Activated CD8-positive, alpha-beta memory T cell treated with anti-CD3 and anti-CD28 coated beads, Interleukin-2, amount 10 ng/mL, durations not matched to agents 7 days and 5 days (primary cell): ENCODE results near the gene MGAT3. TPM values are rescaled to one million over a fixed set of nuclear protein-coding genes. Genes with fewer than 3 reads are reported as not detected.

Experiments
- ATAC-seq: fragments of 150-1000 bp; cut with Tn5 transposase; one replicate; pipeline ENCODE4 v1.10.0; 2021; ENCODE audit warnings: moderate library complexity
- CTCF ChIA-PET: fragments of 350-600 bp; sonication (Branson Sonifier 250); formaldehyde crosslinking; loops from one replicate; lab custom pipeline; 2021; ENCODE audit warnings: antibody characterized with exemption; lab: Charles Lee
- DNase-seq: peaks from one replicate; pipeline ENCODE4 v3.0.0-alpha.2; 2020
- H3K27ac Mint-ChIP-seq: one replicate; pipeline ENCODE4 v1.8.0; 2021; ENCODE audit warnings: mild to moderate bottlenecking, mixed read lengths
- H3K27me3 Mint-ChIP-seq: one replicate; pipeline ENCODE4 v1.8.0; 2021; ENCODE audit warnings: mixed read lengths
- H3K36me3 Mint-ChIP-seq: one replicate; pipeline ENCODE4 v1.8.0; 2021; ENCODE audit warnings: mild to moderate bottlenecking, mixed read lengths
- H3K4me1 Mint-ChIP-seq: one replicate; pipeline ENCODE4 v1.8.0; 2021; ENCODE audit warnings: mixed read lengths
- H3K4me3 Mint-ChIP-seq: one replicate; pipeline ENCODE4 v1.8.0; 2021; ENCODE audit warnings: mild to moderate bottlenecking, moderate library complexity, mixed read lengths
- H3K9me3 Mint-ChIP-seq: one replicate; pipeline ENCODE4 v1.8.0; 2022; ENCODE audit warnings: low read depth, mixed read lengths
- total RNA-seq, 2 experiments: library from RNA; stranded (reverse); gene quantifications; one replicate each; pipeline ENCODE4 v1.2.3, GENCODE V29; 2021

Gene MGAT3
- total RNA-seq, 2 experiments from 2014 or later = 0.96 to 3.6 TPM

DNA sequence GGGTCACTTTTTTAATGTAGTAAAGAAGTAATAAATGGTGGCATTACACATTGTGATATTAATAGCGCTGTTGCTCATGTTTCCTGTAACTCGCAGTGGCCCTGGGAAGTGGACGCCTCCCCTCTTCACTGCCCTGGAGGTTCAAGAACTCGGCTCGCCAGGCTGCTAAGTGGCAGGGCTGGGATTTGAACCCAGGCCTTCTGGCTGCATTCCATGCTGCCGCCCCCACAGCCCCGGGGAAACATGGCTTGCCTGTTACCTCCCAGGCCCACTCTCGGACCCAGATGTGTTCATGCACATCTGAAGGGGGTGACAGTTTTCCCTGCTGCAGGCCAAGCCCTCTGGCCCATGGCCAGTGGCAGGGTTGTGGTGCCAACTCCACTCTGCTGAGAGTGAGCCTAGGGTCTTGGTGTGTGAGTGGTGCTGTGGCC lies 25.0 kb upstream of the MGAT3 start:
- Mint-ChIP-seq H3K27me3 (no peaks in the 10 kb centered on the region), H3K9me3 (no peaks in the 10 kb centered on the region), H3K36me3 (peaks cover 10% of the 10 kb centered on the region), H3K27ac (peak overlapping the region; percentile 15), H3K4me3 (no peak overlapping the region), H3K4me1 (no peaks in the 10 kb centered on the region)
- DNase-seq (no peak), ATAC-seq (no peak)
- CTCF ChIA-PET = no interaction called here

DNA sequence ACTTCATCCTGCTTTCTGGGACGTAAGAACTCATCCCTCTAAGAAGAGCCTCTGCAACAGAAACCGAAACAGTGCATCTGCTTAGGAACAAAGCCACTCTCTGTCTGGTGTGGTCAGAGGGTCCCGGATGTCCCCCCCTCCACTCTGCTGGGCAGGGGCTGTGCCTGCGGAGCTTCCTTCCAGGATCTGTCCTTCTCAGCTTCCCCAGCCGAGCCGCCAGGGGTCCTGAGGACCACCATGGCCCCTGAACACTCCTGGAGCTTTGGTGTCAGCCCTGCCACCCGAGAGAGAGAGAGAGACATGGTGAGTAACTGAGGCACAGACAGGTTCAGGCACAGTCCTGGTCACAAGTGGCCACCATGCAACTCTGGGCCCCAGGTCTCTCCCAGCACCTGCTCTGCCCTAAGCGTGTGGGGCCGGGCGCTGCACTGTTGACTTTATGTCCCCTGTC lies 24.4 kb upstream of the MGAT3 start:
- DNase-seq (no peak), ATAC-seq (no peak)
- H3K27me3 Mint-ChIP-seq = no peaks in the 10 kb centered on the region
- H3K9me3 Mint-ChIP-seq = no peaks in the 10 kb centered on the region
- CTCF ChIA-PET = no interaction called here
- H3K27ac Mint-ChIP-seq = peak overlapping the region; percentile 15
- peaks cover 4% of the 10 kb centered on the region for H3K4me1 Mint-ChIP-seq
- peaks cover 7% of the 10 kb centered on the region for H3K36me3 Mint-ChIP-seq
- no peak overlapping the region for H3K4me3 Mint-ChIP-seq

DNA sequence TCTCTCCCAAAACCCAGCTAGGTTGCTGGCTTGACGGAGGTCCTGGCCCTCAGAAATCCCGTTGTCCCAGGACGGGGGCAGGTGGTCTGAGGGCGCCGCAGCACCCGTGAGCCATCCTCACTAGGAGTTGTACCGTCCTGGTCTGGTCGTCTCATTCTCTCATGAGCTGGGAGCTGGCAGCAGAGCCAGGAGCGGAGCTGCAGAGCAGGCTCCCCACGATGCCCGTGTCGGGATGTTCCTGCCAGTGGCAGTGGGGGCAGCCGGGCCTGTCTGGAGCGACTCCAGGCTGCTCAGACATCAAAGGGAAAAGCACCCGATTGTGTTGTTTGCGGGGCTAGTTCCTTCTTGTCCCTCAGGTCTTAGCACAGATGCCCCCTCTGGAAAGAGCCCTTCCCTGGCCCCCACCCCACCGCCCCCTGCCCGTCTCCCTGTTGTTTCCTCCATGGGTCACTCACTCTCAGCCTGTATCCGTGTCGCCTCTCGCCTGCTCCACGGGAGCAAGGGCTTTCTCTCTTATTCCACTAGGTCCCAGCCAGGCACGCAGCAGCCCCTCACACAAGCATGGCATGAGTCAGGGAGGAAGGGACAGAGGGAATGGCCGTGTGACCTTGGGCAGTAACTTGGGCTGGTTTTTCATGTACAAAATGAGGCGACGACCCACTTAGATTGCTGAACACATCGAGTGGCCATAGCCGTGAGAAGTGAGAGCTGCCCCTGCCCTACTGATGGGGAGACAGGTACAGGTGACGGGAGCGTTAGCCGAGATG lies 23.2 kb upstream of the MGAT3 start:
- DNase-seq (no peak), ATAC-seq (no peak)
- Mint-ChIP-seq H3K27ac (no peak overlapping the region), H3K36me3 (no peaks in the 10 kb centered on the region), H3K9me3 (no peaks in the 10 kb centered on the region), H3K27me3 (peaks cover 4% of the 10 kb centered on the region), H3K4me3 (no peak overlapping the region), H3K4me1 (peaks cover 10% of the 10 kb centered on the region)
- CTCF ChIA-PET = no interaction called here

DNA sequence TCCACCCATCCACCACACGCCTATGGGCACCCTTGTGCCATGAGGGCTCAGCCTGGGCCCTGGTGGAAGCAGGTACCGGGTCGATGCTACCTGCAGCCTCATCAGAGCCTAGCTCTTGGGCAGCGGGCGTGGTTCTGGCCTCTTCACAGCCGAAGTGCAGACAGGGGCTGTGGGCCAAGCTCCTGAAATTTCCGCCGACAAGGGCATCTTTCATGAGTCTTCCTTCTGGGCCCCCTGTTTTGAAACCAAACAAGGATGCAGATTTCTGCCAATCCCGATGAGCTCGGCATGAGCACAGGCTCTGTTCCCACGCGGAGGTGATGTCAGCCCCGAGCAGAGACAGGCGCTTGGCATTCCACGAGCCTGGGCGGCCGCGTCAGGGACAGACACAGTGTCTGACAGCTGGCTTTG lies 22.6 kb upstream of the MGAT3 start:
- H3K4me1 Mint-ChIP-seq = peaks cover 13% of the 10 kb centered on the region
- ATAC-seq (no peak), DNase-seq (no peak)
- no peak overlapping the region for H3K27ac Mint-ChIP-seq
- H3K9me3 Mint-ChIP-seq = no peaks in the 10 kb centered on the region
- CTCF ChIA-PET = interaction anchor here (0.6 kb wide), 1 partner anchor 69 kb away, joined by 3 read pairs; a partner anchor contains a TSS
- H3K4me3 Mint-ChIP-seq = no peak overlapping the region
- H3K36me3 Mint-ChIP-seq = no peaks in the 10 kb centered on the region
- H3K27me3 Mint-ChIP-seq = peaks cover 9% of the 10 kb centered on the region

DNA sequence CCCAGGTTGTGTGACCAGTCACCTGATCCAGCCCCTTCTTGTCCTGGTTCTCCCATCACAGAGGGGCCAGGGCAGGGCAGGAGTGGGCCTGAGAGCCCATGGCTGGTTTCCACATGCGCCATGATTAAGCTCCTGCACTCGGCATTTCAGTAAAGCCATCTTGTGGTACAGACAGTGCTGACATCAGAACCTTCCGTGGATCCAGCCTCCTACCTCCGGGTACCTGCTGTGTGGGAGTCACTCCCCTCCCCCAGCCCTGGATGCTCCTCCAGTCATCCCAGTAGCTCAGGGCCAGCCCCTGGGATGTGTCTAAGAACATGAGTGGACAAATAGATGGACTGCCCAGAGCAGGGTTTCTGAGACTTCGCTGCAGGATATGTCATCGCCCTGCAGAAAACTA lies 22.1 kb upstream of the MGAT3 start:
- no peaks in the 10 kb centered on the region for H3K36me3 Mint-ChIP-seq
- ATAC-seq (no peak), DNase-seq (no peak)
- H3K27ac Mint-ChIP-seq = no peak overlapping the region
- H3K9me3 Mint-ChIP-seq = no peaks in the 10 kb centered on the region
- H3K4me3 Mint-ChIP-seq = no peak overlapping the region
- peaks cover 15% of the 10 kb centered on the region for H3K4me1 Mint-ChIP-seq
- H3K27me3 Mint-ChIP-seq = peaks cover 12% of the 10 kb centered on the region
- CTCF ChIA-PET = interaction anchor here (0.6 to 1.2 kb wide), 4 partner anchors 10 to 69 kb away, joined by 3 to 4 read pairs (median 3); a partner anchor contains a TSS

DNA sequence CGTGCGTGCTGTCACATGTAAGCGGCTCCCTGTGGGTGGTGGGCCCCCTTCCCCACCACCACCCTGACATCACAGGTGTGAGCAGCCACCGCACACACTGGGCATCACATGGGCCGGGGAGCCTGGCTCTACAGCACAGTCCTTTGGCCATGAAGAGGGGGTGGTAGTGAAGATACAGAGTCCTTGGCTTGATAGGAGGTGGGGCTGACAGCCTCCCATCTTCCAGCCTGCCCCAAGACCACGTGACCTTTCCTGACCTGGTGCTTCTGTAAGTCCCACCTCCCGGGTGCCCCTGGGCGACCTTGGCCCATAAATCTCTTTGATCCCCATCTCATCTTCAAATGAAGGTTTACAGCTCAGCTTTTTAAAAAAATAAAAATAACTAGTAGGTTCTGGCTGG lies 21.2 kb upstream of the MGAT3 start:
- no peak overlapping the region for H3K4me3 Mint-ChIP-seq
- CTCF ChIA-PET = interaction anchor here (0.9 to 2.6 kb wide), 5 partner anchors 11 to 93 kb away, joined by 3 to 7 read pairs (median 3); no protein-coding TSS in a partner anchor
- no peaks in the 10 kb centered on the region for H3K36me3 Mint-ChIP-seq
- H3K9me3 Mint-ChIP-seq = no peaks in the 10 kb centered on the region
- H3K4me1 Mint-ChIP-seq = peaks cover 15% of the 10 kb centered on the region
- peaks cover 12% of the 10 kb centered on the region for H3K27me3 Mint-ChIP-seq
- DNase-seq (no peak), ATAC-seq (no peak)
- H3K27ac Mint-ChIP-seq = no peak overlapping the region

DNA sequence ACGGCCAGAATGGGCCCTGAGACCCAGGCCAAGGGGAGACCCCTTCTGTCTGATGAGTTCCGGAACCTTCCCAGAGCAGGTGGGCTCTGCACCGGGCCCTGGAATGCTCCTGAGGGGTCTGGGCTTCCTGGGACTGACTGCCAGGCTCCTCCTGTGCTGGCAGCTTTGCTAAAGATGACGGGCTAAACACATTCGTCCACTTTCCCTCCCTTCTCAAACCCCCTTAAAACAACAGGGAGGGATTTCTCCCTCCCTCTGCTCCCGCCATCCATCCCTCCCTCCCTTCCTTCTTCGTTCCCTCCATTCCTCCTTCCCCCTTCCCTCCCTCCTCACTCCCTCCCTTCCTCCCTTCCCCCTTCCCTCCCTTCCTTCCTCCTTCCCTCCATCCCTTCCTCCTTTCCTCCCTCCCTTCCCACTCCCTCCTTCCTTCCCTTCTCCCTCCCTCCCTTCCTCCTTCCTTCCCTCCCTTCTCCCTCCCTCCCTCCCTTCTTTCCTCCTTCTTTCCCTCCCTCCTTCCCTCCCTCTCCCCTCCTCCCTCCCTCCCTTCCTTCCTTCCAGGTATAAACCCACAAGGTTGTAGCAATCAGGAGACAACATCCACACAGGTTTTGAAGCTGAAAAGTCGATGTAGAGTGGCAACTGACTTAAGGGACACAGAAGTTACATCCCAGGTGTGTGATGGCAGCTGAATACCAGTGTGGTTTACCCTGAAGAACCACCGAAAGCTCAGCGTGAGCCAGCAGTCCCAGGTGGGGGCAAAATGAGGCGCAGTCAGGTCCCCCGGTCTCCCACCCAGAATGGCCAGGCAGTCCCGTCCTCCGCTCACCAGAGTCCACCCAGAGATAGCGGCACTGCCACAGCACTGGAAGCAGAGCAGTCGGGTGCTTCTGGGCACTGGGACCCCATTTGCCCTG lies 18.8 kb upstream of the MGAT3 start:
- H3K27me3 Mint-ChIP-seq = peaks cover 17% of the 10 kb centered on the region
- no peaks in the 10 kb centered on the region for H3K9me3 Mint-ChIP-seq

DNA sequence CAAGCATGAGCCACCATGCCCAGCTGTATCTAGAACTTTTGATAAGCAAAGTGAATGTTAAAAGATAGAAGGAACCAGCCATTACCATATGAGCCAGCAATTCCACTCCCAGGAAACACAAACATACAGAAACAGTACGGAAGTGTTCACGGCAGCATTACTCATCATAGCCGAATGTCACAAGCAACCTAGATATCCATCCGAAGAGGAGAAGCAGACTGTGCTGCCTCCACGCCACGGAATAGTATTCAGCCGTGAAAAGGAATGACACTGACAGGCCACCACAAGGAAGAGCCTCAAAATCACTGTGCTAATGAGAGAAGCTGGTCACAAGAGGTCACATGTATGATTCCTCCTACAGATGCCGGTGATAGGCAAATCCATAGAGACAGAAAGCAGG lies 17.6 kb upstream of the MGAT3 start:
- ATAC-seq (no peak), DNase-seq (no peak)
- Mint-ChIP-seq H3K27ac (no peak overlapping the region), H3K4me1 (peaks cover 17% of the 10 kb centered on the region), H3K4me3 (no peak overlapping the region), H3K9me3 (no peaks in the 10 kb centered on the region), H3K27me3 (peaks cover 17% of the 10 kb centered on the region), H3K36me3 (no peaks in the 10 kb centered on the region)
- CTCF ChIA-PET = interaction anchor here (1.5 kb wide), 1 partner anchor 8 kb away, joined by 3 read pairs; no protein-coding TSS in a partner anchor

More for the DNA sequence above, 18.8 kb upstream of the MGAT3 start:
- ATAC-seq (no peak), DNase-seq (no peak)
- CTCF ChIA-PET = interaction anchor here (0.7 to 2.6 kb wide), 10 partner anchors 9 to 116 kb away, joined by 3 to 8 read pairs (median 3); no protein-coding TSS in a partner anchor
- no peak overlapping the region for H3K27ac Mint-ChIP-seq
- peaks cover 17% of the 10 kb centered on the region for H3K4me1 Mint-ChIP-seq
- H3K36me3 Mint-ChIP-seq = no peaks in the 10 kb centered on the region
- H3K4me3 Mint-ChIP-seq = no peak overlapping the region

DNA sequence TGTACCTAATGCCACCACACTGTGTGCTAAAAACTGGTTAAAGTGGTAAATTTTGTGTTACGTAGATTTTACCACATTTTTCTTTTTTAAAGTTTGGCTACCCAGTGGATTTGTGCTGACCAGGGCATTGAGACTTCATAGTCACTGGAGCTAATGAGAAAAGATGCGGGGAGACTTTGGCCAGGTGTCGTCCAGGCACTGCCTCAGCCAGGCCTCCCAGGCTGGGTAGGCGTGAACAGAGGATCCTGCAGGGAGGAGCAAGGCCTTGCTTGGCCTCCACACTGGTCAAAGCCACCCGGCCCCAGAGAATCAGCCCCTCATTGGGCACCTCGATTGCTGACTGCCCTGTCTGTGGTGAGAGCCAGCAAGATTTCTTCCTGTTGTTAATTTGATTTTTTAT lies 13.4 kb upstream of the MGAT3 start:
- DNase-seq (no peak), ATAC-seq (no peak)
- Mint-ChIP-seq H3K4me3 (no peak overlapping the region), H3K4me1 (peaks cover 30% of the 10 kb centered on the region), H3K9me3 (no peaks in the 10 kb centered on the region), H3K36me3 (peaks cover 2% of the 10 kb centered on the region), H3K27me3 (peaks cover 15% of the 10 kb centered on the region), H3K27ac (no peak overlapping the region)
- CTCF ChIA-PET = interaction anchor here (0.5 kb wide), 1 partner anchor 891 kb away, joined by 4 read pairs; no protein-coding TSS in a partner anchor

DNA sequence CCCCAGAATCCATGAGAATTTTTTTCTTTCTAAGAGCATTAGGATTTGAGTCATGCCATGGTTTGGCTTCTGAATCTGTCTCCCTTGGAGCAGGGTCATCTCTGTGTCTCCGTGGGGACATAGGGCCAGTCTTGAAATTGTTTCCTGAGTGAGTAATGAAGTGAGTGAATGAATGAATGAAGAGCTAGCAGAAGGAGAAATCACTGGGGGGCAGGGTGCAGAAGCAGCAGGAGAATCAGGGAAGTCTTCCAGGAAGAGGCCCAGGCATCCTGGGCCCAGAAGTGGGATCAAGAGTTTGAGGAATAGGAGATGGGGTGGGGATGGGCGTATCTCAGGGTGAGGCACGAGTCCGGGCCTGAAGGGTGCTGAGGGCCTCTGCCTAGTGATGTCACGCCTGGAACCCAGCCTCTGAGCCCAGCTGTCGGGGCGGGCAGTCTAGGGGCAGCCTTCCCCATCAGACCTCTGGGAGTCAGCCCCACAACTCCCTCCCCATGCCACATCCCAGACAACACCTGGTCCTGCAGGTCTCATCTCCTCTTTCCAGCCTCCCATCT lies 12.5 kb upstream of the MGAT3 start:
- CTCF ChIA-PET = no interaction called here
- peaks cover 7% of the 10 kb centered on the region for H3K27me3 Mint-ChIP-seq
- ATAC-seq = no peak
- H3K4me1 Mint-ChIP-seq = peaks cover 31% of the 10 kb centered on the region
- no peak overlapping the region for H3K4me3 Mint-ChIP-seq
- peaks cover 2% of the 10 kb centered on the region for H3K36me3 Mint-ChIP-seq
- no peak for DNase-seq
- no peak overlapping the region for H3K27ac Mint-ChIP-seq
- H3K9me3 Mint-ChIP-seq = no peaks in the 10 kb centered on the region

DNA sequence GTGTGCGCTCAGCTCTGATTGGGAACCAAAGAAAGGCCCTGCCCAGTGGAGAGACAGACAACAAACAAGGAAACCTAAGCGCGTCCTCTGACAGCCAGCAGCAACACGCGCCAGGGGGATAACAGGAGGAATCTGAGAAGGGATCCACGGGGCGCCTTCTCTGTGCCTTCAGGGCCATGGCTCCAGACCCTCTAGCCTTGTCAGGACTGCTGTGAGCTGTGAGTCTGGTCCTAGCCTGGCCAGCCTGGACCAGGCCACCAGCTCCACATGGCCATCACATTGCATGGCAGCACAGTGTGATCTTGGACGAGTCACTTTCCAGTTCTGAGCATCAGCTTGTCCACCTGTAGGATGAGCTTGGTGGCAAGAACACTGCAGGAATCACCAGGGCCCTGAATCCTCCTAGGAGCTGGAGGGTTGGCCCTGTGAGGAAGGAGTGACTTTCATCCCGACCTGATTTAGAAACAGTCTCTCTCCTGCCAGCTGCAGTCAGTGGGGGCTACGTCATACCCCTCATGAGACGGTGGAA lies 11.8 kb upstream of the MGAT3 start:
- Mint-ChIP-seq H3K27ac (peak overlapping the region; percentile 38), H3K4me3 (no peak overlapping the region), H3K9me3 (no peaks in the 10 kb centered on the region), H3K4me1 (peaks cover 38% of the 10 kb centered on the region), H3K27me3 (peaks cover 4% of the 10 kb centered on the region), H3K36me3 (peaks cover 2% of the 10 kb centered on the region)
- DNase-seq (no peak), ATAC-seq (no peak)
- CTCF ChIA-PET = no interaction called here

DNA sequence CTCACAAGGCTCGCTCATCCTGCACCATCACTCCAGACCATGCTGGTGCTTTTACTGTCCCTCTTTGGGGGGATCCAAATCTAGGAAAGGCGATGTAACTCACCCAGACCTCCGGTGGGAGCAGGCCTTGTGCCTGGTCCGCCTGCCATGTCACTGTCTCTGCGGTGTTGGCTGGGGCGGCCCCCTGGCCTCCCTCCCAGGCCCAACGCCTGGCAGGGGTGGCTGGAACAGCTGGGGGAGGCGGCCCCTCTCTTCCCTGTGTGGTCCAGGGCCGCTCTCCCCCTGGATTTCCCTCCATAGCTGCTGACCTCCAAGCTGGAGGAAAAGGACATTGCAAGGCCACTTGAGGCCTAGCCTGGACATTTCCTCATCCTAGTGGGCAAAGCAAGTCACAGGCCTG lies 11.1 kb upstream of the MGAT3 start:
- ATAC-seq (no peak), DNase-seq (no peak)
- CTCF ChIA-PET = interaction anchor here (2.2 kb wide), 1 partner anchor 9 kb away, joined by 8 read pairs; no protein-coding TSS in a partner anchor
- Mint-ChIP-seq H3K4me1 (peaks cover 39% of the 10 kb centered on the region), H3K9me3 (no peaks in the 10 kb centered on the region), H3K27ac (no peak overlapping the region), H3K36me3 (peaks cover 2% of the 10 kb centered on the region), H3K27me3 (peaks cover 4% of the 10 kb centered on the region), H3K4me3 (no peak overlapping the region)
